ENCODE results near the gene PDE8A. TPM values are rescaled to one million over a fixed set of nuclear protein-coding genes. Genes with fewer than 3 reads are reported as not detected.

The PDE8A gene
- total and polyA plus RNA-seq, 9 donors = 14.1 to 32.7 (median 24.0) TPM

DNA sequence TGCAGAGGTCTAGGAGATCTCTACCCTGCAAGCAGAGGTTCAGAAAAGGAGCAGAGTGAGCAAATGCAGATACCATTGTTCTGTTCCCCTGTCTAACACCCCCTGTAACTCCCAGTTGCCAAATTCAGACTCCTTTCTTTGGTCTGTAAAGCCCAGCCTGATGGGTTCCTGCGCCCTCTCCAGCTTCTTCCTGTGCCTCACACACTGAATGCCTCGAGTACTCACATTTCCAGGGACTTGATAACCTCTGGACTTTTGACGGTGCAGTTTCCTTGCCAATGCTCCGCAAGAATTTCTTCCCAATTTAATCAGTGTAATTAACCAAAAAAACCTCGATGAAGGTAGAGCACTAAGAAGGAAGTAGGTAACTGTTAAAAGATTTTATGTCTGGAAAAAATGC is 19.3 kb downstream of the PDE8A start:
- H3K4me3 ChIP-seq (ENCODE audit: low read length) = no peak overlapping the region
- DNase-seq = no peak
- H3K4me1 ChIP-seq (ENCODE audit: control insufficient read depth, insufficient read depth, low read length) = peaks cover 8% of the 10 kb centered on the region
- peaks cover 2% of the 10 kb centered on the region for H3K36me3 ChIP-seq (ENCODE audit: control insufficient read depth, insufficient read depth, low read length)
- no peaks in the 10 kb centered on the region for H3K9me3 ChIP-seq (replicated peaks; ENCODE audit: control insufficient read depth, low read depth, low read length)
- 75% methylated on average over 2 of the region's 5 CpGs for WGBS (ENCODE audit: insufficient coverage)
- no peak overlapping the region for H3K27ac ChIP-seq (ENCODE audit: low read length)
- H3K27me3 ChIP-seq (ENCODE audit: control insufficient read depth, insufficient read depth, low read length) = no peaks in the 10 kb centered on the region

DNA sequence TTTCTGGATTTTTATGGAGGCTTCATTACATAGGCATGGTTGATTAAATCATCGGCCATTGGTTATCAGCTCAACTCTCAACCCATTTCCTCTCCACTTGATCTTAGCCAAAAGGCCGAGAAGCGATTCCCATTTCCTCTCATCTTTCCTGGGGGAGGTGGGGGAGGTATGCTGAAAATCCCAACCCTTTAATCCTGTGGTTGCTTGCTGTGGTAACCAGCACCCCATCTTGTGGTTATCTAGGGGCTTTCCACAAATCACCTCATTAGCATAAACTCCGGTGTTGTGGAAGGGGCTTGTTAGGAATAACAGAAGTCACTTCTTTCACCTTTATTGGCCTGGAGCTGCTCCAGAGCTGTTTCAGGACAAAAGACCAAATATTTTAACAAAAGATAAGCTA is 20.9 kb downstream of the PDE8A start:
- Histone ChIP-seq H3K27ac (ENCODE audit: low read length) (no peak overlapping the region), H3K9me3 (replicated peaks; ENCODE audit: control insufficient read depth, low read depth, low read length) (no peaks in the 10 kb centered on the region), H3K36me3 (ENCODE audit: control insufficient read depth, insufficient read depth, low read length) (peaks cover 2% of the 10 kb centered on the region), H3K4me1 (ENCODE audit: control insufficient read depth, insufficient read depth, low read length) (peaks cover 8% of the 10 kb centered on the region), H3K27me3 (ENCODE audit: control insufficient read depth, insufficient read depth, low read length) (no peaks in the 10 kb centered on the region), H3K4me3 (ENCODE audit: low read length) (no peak overlapping the region)
- DNase-seq = no peak
- no CpG with 5 or more reads among the region's 4 CpGs for WGBS (ENCODE audit: insufficient coverage)

GRCh38 chr15:85003593-85004312 is 22.1 kb downstream of the PDE8A start:
- Histone ChIP-seq H3K4me1 (ENCODE audit: control insufficient read depth, insufficient read depth, low read length) (peaks cover 19% of the 10 kb centered on the region), H3K9me3 (replicated peaks; ENCODE audit: control insufficient read depth, low read depth, low read length) (no peaks in the 10 kb centered on the region), H3K27me3 (ENCODE audit: control insufficient read depth, insufficient read depth, low read length) (no peaks in the 10 kb centered on the region), H3K4me3 (ENCODE audit: low read length) (no peak overlapping the region), H3K27ac (ENCODE audit: low read length) (no peak overlapping the region), H3K36me3 (ENCODE audit: control insufficient read depth, insufficient read depth, low read length) (peaks cover 2% of the 10 kb centered on the region)
- no CpG with 5 or more reads among the region's 3 CpGs for WGBS (ENCODE audit: insufficient coverage)
- DNase-seq = no peak

DNA sequence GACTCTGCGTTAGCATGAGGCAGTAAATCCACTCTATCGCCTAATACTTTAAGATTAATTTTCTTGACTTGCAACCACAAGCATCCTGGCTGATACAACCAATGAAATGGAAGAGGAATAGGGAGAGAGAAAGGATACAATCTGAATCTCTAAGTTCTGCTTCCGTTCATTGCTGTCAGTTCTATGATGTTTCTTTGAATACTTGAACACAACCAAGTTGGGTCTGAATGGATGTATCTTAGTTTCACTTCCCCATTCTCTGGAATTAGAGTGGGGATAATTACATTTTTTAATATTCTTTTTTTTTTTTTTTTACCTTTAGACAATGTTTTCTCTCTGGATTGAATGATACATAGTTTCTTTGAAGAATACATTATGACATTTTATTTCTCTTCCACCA is 22.9 kb downstream of the PDE8A start:
- Histone ChIP-seq H3K4me3 (ENCODE audit: low read length) (no peak overlapping the region), H3K27me3 (ENCODE audit: control insufficient read depth, insufficient read depth, low read length) (no peaks in the 10 kb centered on the region), H3K9me3 (replicated peaks; ENCODE audit: control insufficient read depth, low read depth, low read length) (no peaks in the 10 kb centered on the region), H3K27ac (ENCODE audit: low read length) (no peak overlapping the region), H3K36me3 (ENCODE audit: control insufficient read depth, insufficient read depth, low read length) (peaks cover 2% of the 10 kb centered on the region), H3K4me1 (ENCODE audit: control insufficient read depth, insufficient read depth, low read length) (peaks cover 19% of the 10 kb centered on the region)
- DNase-seq = no peak
- no CpG with 5 or more reads among the region's 3 CpGs for WGBS (ENCODE audit: insufficient coverage)

DNA sequence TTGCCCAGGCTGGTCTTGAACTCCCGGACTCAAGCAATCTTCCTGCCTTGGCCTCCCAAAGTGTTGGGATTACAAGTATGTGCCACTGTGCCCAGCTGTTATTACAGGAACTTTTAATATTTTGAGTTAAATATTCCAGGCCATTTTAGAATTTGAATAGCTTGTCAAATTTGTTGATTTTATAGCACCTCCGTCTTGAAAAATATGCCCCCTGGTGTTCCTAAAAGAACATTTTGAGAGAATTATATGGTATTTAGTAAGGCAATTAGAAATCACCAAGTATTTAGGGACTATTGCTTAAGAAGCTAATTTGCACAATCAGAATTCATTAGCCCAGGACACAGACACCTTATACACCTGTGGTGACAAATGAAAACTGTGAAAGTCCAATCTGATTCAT is 23.7 kb downstream of the PDE8A start:
- H3K36me3 ChIP-seq (ENCODE audit: control insufficient read depth, insufficient read depth, low read length) = peaks cover 2% of the 10 kb centered on the region
- WGBS (ENCODE audit: insufficient coverage) = 60% methylated on average over 1 of the region's 2 CpGs
- no peak overlapping the region for H3K27ac ChIP-seq (ENCODE audit: low read length)
- H3K27me3 ChIP-seq (ENCODE audit: control insufficient read depth, insufficient read depth, low read length) = no peaks in the 10 kb centered on the region
- H3K4me3 ChIP-seq (ENCODE audit: low read length) = no peak overlapping the region
- H3K4me1 ChIP-seq (ENCODE audit: control insufficient read depth, insufficient read depth, low read length) = peaks cover 19% of the 10 kb centered on the region
- H3K9me3 ChIP-seq (replicated peaks; ENCODE audit: control insufficient read depth, low read depth, low read length) = no peaks in the 10 kb centered on the region
- no peak for DNase-seq

DNA sequence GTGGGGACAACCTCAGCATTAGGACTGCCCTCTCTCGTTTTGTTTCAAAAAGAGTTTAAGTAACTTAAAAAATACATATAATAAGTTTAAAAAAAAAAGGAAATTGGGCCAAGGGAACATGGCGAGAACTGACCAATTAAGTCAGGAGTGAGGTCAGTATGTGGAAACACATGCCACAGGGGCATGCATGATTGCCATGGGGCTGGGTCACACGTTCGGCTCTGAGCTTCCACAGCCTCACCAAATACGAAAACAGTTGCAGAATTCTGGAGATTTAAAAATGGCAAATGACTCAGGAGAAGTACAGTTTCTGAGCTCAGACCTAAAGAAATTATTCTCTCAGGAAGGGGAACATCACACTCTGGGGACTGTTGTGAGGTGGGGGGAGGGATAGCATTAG is 24.1 kb downstream of the PDE8A start:
- H3K27ac ChIP-seq (ENCODE audit: low read length) = no peak overlapping the region
- no CpG with 5 or more reads among the region's 5 CpGs for WGBS (ENCODE audit: insufficient coverage)
- H3K9me3 ChIP-seq (replicated peaks; ENCODE audit: control insufficient read depth, low read depth, low read length) = no peaks in the 10 kb centered on the region
- no peak for DNase-seq
- H3K36me3 ChIP-seq (ENCODE audit: control insufficient read depth, insufficient read depth, low read length) = peaks cover 2% of the 10 kb centered on the region
- peaks cover 18% of the 10 kb centered on the region for H3K4me1 ChIP-seq (ENCODE audit: control insufficient read depth, insufficient read depth, low read length)
- H3K4me3 ChIP-seq (ENCODE audit: low read length) = no peak overlapping the region
- no peaks in the 10 kb centered on the region for H3K27me3 ChIP-seq (ENCODE audit: control insufficient read depth, insufficient read depth, low read length)

- no peak overlapping the region for H3K4me3 ChIP-seq (ENCODE audit: low read length)
- peaks cover 2% of the 10 kb centered on the region for H3K36me3 ChIP-seq (ENCODE audit: control insufficient read depth, insufficient read depth, low read length)
- no peaks in the 10 kb centered on the region for H3K27me3 ChIP-seq (ENCODE audit: control insufficient read depth, insufficient read depth, low read length)
- DNase-seq = no peak
- peaks cover 16% of the 10 kb centered on the region for H3K4me1 ChIP-seq (ENCODE audit: control insufficient read depth, insufficient read depth, low read length)
- no CpG with 5 or more reads among the region's 2 CpGs for WGBS (ENCODE audit: insufficient coverage)
- H3K27ac ChIP-seq (ENCODE audit: low read length) = no peak overlapping the region
- no peaks in the 10 kb centered on the region for H3K9me3 ChIP-seq (replicated peaks; ENCODE audit: control insufficient read depth, low read depth, low read length)
These were observed 24.5 kb downstream of the PDE8A start for GRCh38 chr15:85006201-85006600.

DNA sequence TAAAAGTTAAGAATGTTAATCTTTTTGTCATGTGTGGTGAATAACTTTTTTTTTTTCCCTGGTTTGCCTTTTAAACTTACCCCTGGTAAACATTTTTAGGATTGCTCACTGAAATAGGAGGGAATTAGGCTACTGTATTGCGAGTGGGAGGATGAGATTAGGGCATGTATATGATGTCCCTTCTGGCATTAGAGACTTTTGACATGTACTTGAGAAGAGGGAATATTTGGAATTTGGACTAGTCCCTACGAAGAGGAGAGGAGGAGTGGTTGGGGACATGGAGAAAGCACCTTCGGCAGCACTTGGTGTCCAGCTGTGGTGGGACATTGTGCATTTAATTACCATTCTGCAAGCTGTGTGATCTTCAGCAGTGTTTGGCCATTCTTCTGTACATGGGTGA is 25.0 kb downstream of the PDE8A start:
- Histone ChIP-seq H3K4me1 (ENCODE audit: control insufficient read depth, insufficient read depth, low read length) (peaks cover 16% of the 10 kb centered on the region), H3K27ac (ENCODE audit: low read length) (no peak overlapping the region), H3K36me3 (ENCODE audit: control insufficient read depth, insufficient read depth, low read length) (peaks cover 2% of the 10 kb centered on the region), H3K9me3 (replicated peaks; ENCODE audit: control insufficient read depth, low read depth, low read length) (no peaks in the 10 kb centered on the region), H3K27me3 (ENCODE audit: control insufficient read depth, insufficient read depth, low read length) (no peaks in the 10 kb centered on the region), H3K4me3 (ENCODE audit: low read length) (no peak overlapping the region)
- WGBS (ENCODE audit: insufficient coverage) = 67% methylated on average over 3 of the region's 3 CpGs
- DNase-seq = no peak

- no peak overlapping the region for H3K27ac ChIP-seq (ENCODE audit: low read length)
- H3K36me3 ChIP-seq (ENCODE audit: control insufficient read depth, insufficient read depth, low read length) = peaks cover 2% of the 10 kb centered on the region
- no peak overlapping the region for H3K4me3 ChIP-seq (ENCODE audit: low read length)
- no peak for DNase-seq
- peaks cover 16% of the 10 kb centered on the region for H3K4me1 ChIP-seq (ENCODE audit: control insufficient read depth, insufficient read depth, low read length)
- 59% methylated on average over 2 of the region's 5 CpGs for WGBS (ENCODE audit: insufficient coverage)
- H3K9me3 ChIP-seq (replicated peaks; ENCODE audit: control insufficient read depth, low read depth, low read length) = no peaks in the 10 kb centered on the region
- no peaks in the 10 kb centered on the region for H3K27me3 ChIP-seq (ENCODE audit: control insufficient read depth, insufficient read depth, low read length)
These were observed 25.5 kb downstream of the PDE8A start for GRCh38 chr15:85007137-85007536.

DNA sequence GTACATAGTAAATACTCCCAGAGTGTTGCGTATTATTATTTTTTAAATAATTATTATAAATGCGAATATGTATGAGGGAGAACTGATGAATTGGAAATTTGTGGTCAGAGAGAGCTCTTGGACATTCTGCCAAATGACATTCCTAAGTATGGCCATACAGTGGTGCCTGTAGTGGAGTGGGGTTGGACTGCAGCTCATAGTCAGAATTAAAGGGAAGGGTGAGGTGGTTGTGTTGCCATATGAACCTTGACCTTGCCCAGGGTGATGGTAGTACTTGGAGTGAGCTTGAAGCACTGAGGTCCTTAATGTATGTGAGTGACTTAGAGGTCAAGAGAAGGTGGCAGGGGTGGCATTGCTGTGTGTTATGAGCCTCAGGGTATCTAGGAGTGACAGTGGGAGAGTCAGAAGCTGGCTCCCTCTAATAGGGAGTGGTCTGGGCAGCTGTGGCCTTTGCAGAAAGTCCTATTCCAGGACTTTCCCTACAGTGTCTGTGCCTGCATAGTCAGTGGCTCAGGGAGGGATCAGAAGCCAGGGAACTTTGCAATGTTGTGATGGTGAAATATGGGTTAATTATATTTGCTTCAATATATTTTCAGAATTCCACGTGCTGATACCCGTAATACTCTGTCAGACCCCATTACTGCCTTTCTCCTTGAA is 26.2 kb downstream of the PDE8A start:
- Histone ChIP-seq H3K27me3 (ENCODE audit: control insufficient read depth, insufficient read depth, low read length) (no peaks in the 10 kb centered on the region), H3K4me3 (ENCODE audit: low read length) (no peak overlapping the region), H3K4me1 (ENCODE audit: control insufficient read depth, insufficient read depth, low read length) (peaks cover 16% of the 10 kb centered on the region), H3K9me3 (replicated peaks; ENCODE audit: control insufficient read depth, low read depth, low read length) (no peaks in the 10 kb centered on the region), H3K36me3 (ENCODE audit: control insufficient read depth, insufficient read depth, low read length) (peaks cover 2% of the 10 kb centered on the region), H3K27ac (ENCODE audit: low read length) (no peak overlapping the region)
- no peak for DNase-seq
- no CpG with 5 or more reads among the region's 4 CpGs for WGBS (ENCODE audit: insufficient coverage)
